ENCODE measurements around the gene NEMF. TPM values are rescaled to one million over a fixed set of nuclear protein-coding genes. Genes with fewer than 3 reads are reported as not detected.
"Not testable (repeated sequence)": the region's sequence is repeated elsewhere in the genome, so short reads cannot be mapped to it uniquely, and the experiment has no call there.

NEMF gene
- polyA plus RNA-seq, 4 donors = 81.3 to 101 (median 91.7) TPM

- no peak for DNase-seq (ENCODE audit: low read depth in 4 of 4, low spot score in 2 of 4)
Observed at GRCh38 chr14:49880267-49881064, 27.9 kb upstream of the NEMF start.

GRCh38 chr14:49879646-49880204, 27.1 kb upstream of the NEMF start:
- no peak for DNase-seq (ENCODE audit: low read depth in 4 of 4, low spot score in 2 of 4)

- no peak for DNase-seq (ENCODE audit: low read depth in 4 of 4, low spot score in 2 of 4)
Observed at GRCh38 chr14:49876563-49877127, 24.1 kb upstream of the NEMF start.

- no peak for DNase-seq (ENCODE audit: low read depth in 4 of 4, low spot score in 2 of 4)
Observed at GRCh38 chr14:49875640-49876198, 23.1 kb upstream of the NEMF start.

- DNase-seq (ENCODE audit: low read depth in 4 of 4, low spot score in 2 of 4) = not testable (repeated sequence)
Observed at GRCh38 chr14:49873548-49873947, 21.0 kb upstream of the NEMF start.

- DNase-seq (ENCODE audit: low read depth in 4 of 4, low spot score in 2 of 4) = no peak
Observed at GRCh38 chr14:49870908-49871307, 18.3 kb upstream of the NEMF start.

GRCh38 chr14:49868720-49869114, 16.1 kb upstream of the NEMF start:
- DNase-seq (ENCODE audit: low read depth in 4 of 4, low spot score in 2 of 4) = no peak

- DNase-seq (ENCODE audit: low read depth in 4 of 4, low spot score in 2 of 4) = peak in 3 of 4 donors; percentile 68 to 86 (median 81)
Observed at GRCh38 chr14:49867831-49868719, 15.5 kb upstream of the NEMF start.

- DNase-seq (ENCODE audit: low read depth in 4 of 4, low spot score in 2 of 4) = peak in 1 of 4 donors; percentile 62
Observed at GRCh38 chr14:49865431-49865859, 12.9 kb upstream of the NEMF start.

- DNase-seq (ENCODE audit: low read depth in 4 of 4, low spot score in 2 of 4) = no peak
Observed at GRCh38 chr14:49863487-49864281, 11.1 kb upstream of the NEMF start.

- DNase-seq (ENCODE audit: low read depth in 4 of 4, low spot score in 2 of 4) = peak; percentile 87 to 91 (median 88)
Observed at GRCh38 chr14:49862089-49862673, 9.6 kb upstream of the NEMF start.

- DNase-seq (ENCODE audit: low read depth in 4 of 4, low spot score in 2 of 4) = peak in 3 of 4 donors; percentile 55 to 91 (median 76)
Observed at GRCh38 chr14:49861699-49862088, 9.1 kb upstream of the NEMF start.

GRCh38 chr14:49860988-49861698, 8.6 kb upstream of the NEMF start:
- DNase-seq (ENCODE audit: low read depth in 4 of 4, low spot score in 2 of 4) = no peak

- no peak for DNase-seq (ENCODE audit: low read depth in 4 of 4, low spot score in 2 of 4)
Observed at GRCh38 chr14:49858383-49858782, 5.8 kb upstream of the NEMF start.

- no peak for DNase-seq (ENCODE audit: low read depth in 4 of 4, low spot score in 2 of 4)
Observed at GRCh38 chr14:49857427-49858003, 4.9 kb upstream of the NEMF start.

GRCh38 chr14:49853572-49854375, 1.2 kb upstream of the NEMF start:
- peak in 1 of 4 donors; percentile 78 for DNase-seq (ENCODE audit: low read depth in 4 of 4, low spot score in 2 of 4)

GRCh38 chr14:49853158-49853477, 530 bp upstream of the NEMF start:
- no peak for DNase-seq (ENCODE audit: low read depth in 4 of 4, low spot score in 2 of 4)

- DNase-seq (ENCODE audit: low read depth in 4 of 4, low spot score in 2 of 4) = no peak
Observed at GRCh38 chr14:49851813-49852212, 775 bp downstream of the NEMF start.

Data from left renal cortex interstitium (tissue), 4 donors.